Right renal pelvis (tissue), 4 donors: ENCODE results near the gene RNFT1. TPM values are rescaled to one million over a fixed set of nuclear protein-coding genes. Genes with fewer than 3 reads are reported as not detected.
A peak's percentile ranks its signal among the peaks of the same experiment; 100 is the strongest.
"Not testable (repeated sequence)": the region's sequence is repeated elsewhere in the genome, so short reads cannot be mapped to it uniquely, and the experiment has no call there.

ENCODE experiments used
- DNase-seq, 4 donors: peaks; one replicate each; pipeline ENCODE4 v3.0.0-alpha.2; 2013; ENCODE audit warnings: low read depth in 4 of 4, low spot score in 3 of 4, missing footprints in 1 of 4
- polyA plus RNA-seq, 4 donors: library from polyadenylated mRNA; unstranded; fragments of 120-200 nt; gene quantifications; one replicate each; pipeline ENCODE4 v1.2.1, GENCODE V29; 2013; ENCODE audit not compliant: insufficient read length in 4 of 4

The RNFT1 gene, protein sequence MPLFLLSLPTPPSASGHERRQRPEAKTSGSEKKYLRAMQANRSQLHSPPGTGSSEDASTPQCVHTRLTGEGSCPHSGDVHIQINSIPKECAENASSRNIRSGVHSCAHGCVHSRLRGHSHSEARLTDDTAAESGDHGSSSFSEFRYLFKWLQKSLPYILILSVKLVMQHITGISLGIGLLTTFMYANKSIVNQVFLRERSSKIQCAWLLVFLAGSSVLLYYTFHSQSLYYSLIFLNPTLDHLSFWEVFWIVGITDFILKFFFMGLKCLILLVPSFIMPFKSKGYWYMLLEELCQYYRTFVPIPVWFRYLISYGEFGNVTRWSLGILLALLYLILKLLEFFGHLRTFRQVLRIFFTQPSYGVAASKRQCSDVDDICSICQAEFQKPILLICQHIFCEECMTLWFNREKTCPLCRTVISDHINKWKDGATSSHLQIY
- 10 to 100 TPM; 23.6 to 29.4 (median 23.8) TPM for polyA plus RNA-seq

DNA sequence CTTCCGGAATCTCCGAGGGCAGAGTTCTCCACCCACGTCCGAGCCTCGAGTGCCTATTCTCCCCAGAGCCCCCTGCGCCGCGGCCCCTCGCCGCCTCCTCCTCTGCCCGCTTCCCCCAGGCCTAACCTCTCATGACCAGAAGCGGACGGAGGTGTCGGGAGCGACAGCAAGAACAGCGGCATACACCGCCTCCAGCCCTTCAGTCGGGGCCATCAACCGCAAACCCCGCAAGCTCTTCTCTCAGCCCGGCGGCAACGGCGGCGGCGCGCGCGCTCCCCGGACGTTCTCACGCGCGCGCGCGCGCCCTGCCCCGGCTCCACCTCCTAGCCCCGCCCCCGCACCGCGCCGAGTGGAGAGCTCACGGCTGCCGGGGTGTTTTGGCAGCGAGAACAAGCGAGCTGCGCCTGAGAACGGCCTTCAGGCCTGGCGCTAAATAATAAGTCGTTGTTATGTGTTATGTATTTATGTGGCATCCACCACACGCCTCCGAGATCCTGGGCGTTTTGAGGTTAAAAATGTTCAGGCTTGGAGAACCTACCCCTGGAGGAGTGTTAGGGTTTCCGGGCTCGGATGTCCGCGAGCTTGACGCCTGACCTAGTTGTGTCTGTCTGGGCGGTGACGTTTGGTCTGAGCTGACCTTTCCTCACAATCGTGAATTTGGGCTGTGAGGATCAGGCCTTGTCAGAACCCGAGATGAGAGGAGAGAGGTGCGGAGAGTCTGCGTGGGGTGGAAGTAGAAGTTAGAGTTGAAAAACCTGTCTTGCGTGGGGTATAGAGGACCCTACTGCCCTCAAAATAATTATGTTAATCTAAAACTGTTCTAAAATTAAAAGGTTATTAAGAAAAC, at the start of gene RNFT1:
Gene RNFT1, minus strand, starts transcription at position 259 of the 847 bp plus-strand sequence. Its CDS starts 77 bp downstream, at position 182.
- DNase-seq, result peak; percentile 72 to 82 (median 79)

DNA sequence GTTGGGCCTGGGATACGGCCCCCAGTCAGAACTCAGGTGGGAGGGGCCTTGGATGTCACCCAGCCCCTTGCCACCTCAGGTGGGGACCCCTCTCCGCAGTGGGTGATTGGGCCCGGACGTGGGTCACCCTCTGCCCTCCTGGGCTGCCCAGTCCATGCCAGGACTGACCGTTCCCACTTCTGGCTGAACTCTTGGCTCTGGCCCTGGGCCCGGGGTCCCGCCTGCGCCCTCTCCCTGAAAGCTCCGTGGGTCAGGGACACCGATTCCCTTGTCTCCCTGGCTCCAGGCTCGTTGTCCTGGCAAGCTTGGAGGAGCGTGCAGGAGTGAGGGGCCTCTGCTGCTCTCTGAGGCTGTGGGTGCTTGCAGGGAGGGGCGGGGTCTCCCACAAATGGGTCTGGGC, 44.8 kb upstream of the RNFT1 start:
- DNase-seq, result not testable (repeated sequence)

DNA sequence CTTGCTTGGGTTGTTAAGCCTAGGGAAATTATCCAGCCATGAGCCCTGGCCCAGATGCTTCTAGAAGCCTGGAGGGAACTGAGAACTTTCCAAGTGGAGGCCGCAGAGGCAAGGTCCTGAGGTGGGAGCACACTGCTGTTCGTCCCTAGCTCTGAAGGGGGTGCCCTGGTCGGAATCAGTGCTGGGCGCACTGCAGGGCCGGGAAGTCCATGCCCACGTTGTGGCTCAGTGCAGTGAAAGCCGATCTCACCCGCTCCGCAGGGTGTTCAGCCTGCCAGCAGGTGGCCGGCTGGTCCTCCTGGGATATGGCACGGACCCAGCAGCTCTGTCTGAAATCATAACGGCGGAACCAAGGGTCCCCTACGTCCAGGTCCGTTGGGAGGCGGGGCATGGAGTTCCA, 43.8 kb upstream of the RNFT1 start:
- not testable (repeated sequence) for DNase-seq

GRCh38 chr17:60006160-60006559, 41.6 kb upstream of the RNFT1 start:
- no peak for DNase-seq

GRCh38 chr17:60004561-60004960, 40.0 kb upstream of the RNFT1 start:
- not testable (repeated sequence) for DNase-seq

DNA sequence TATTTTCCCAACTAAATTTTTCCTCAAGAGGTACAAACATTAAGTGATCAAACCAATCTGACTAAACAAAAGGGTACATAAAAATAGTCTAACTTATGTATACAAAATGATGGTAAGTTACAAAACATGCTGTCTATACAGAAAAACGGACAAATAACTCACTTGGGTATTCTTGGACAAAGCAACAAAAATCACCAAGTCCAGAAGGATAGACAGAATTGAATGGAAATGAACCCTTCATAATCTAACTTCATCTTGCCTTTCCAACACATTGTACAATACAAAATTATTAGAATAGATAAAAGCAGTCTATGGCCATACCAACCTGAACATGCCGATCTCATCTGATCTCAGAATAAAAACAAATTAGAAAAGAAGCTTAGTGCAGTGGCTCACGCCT, 37.9 kb upstream of the RNFT1 start:
- DNase-seq, result not testable (repeated sequence)

GRCh38 chr17:59996608-59997007, 32.1 kb upstream of the RNFT1 start:
- DNase-seq, result not testable (repeated sequence)

DNA sequence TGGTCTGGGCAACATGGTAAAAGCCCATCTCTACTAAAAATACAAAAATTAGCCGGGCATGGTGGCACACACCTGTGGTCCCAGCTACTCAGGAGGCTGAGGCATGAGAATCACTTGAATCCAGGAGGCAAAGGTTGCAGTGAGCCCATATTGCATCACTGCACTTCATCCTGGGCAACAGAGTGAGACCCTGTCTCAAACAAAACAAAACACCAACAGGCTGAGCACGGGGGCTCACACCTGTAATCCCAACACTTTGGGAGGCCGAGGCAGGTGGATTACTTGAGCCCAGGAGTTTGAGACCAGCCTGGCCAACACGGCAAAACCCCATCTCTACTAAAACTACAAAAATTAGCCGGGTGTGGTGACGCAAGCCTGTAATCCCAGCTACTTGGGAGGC, 10.6 kb upstream of the RNFT1 start:
- DNase-seq, result not testable (repeated sequence)

DNA sequence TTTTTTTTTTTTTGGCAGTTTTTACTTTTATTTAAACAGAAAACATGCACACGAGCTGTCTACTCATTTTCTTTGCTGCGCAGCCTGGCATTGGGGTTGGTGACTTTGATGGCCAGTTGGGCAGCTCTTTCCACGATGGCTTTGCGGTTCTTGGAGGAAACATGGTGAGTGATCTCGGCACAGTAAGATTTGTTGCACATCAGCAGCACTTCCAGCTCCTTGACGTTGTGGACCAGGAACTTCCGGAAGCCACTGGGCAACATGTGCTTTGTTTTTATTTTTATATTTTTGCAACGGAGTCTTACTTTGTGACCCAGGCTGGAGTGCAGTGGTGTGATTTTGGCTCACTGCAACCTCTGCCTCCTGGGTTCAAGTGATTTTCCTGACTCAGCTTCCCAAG, 8.9 kb upstream of the RNFT1 start:
- not testable (repeated sequence) for DNase-seq

- DNase-seq, result no peak
Observed at GRCh38 chr17:59972778-59973177, 8.2 kb upstream of the RNFT1 start.

DNA sequence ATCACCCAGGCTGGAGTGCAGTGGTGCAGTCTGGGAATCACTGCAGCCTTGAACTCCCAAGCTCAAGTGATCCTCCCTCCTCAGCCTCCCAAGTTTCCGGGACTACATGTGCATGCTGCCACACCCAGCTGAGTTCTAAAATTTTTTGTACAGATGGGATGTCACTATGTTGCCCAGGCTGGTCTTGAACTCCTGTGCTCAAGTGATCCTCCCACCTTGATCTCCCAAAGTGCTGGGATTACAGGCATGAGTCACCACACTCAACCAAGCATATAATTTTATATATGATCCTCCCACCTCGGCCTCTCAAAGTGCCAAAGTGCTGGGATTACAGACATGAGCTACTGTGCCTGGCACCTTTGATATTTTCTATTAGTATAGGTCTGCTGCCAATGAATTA, 7.2 kb upstream of the RNFT1 start:
- not testable (repeated sequence) for DNase-seq

DNA sequence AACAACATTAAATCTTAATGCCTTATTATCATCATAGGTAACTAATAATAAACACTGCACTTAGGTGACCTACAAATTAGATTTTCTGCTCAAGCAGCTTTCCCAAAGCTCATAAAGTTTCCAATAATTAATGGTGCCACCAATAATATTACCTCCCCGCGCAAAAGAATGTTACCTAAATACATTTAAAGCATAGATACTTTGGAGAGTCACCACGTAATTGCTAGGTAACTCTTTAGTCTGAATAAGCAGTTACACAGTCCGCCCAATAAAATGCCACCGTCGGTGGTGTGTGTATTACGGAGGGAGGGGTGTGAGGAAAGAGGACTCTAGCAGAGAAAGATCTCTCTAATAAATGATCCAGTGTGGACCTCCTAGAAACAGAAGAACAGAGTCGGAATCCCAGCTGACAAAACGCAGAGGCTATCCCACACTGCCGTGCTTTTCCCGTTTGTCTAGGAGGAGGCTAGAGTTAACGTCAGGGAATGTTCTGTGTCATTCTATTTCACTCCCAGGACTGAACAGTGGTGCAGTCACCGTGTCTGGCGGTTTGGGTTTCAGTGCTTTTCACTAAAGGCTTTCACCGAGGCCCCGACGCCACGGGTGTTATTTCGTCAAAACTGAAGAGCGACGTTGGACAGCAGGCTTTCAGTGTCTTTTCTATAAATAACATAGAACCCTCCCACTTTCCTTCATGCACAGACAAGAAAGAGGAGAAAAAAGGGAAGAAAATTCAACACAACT, 630 bp downstream of the RNFT1 start:
- DNase-seq, result peak in 3 of 4 donors; percentile 36 to 43 (median 41)

DNA sequence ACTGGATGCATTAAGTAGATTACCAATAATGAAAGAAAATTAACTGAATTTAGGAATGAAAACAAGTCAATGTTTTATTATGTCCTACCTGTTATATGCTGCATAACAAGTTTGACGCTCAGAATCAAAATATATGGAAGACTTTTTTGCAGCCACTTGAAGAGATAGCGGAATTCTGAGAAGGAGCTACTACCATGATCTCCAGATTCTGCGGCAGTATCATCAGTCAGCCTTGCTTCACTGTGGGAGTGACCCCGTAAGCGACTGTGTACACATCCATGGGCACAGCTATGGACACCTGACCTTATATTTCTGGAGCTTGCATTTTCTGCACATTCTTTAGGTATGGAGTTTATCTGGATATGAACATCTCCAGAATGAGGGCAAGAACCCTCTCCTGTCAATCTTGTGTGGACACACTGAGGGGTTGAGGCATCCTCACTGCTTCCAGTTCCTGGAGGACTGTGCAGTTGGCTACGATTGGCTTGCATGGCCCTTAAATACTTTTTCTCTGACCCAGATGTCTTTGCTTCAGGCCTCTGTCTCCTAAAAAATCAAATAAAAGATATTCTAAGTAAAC, 1.7 kb downstream of the RNFT1 start:
- DNase-seq, result no peak

DNA sequence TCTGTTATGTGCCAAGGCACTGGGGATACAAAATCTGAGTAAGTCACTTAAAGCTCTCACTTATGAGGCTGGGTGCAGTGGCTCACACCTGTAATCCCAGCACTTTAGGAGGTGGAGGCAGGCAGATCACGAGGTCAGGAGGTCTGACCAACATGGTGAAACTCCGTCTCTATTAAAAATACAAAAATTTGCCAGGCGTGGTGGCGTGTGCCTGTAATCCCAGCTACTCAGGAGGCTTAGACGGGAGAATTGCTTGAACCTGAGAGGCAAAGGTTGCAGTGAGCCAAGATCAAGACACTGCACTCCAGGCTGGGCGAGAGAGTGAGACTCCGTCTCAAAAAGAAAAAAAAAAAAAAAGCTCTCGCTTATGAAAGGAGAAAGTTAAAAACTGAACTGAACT, 5.0 kb downstream of the RNFT1 start:
- not testable (repeated sequence) for DNase-seq

GRCh38 chr17:59954856-59955255, 9.7 kb downstream of the RNFT1 start:
- DNase-seq, result no peak

DNA sequence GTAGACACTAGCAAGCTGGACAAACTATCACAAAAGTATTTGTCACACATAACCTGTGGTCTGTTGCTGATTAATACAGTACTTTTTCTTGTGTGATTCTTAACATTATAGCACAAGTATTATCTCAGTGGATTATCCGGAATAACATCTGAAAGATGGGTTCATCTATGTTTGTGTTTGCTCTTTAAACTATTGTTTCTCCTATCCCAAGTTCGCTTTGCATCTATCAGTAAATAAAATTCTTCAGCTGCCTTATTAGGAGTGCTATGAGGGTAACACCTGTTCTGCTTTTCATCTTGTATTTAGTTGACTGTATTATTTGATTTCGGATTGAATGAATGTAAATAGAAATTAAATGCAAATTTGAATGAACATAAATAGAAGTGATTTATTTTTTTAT, 14.5 kb downstream of the RNFT1 start:
- no peak for DNase-seq

DNA sequence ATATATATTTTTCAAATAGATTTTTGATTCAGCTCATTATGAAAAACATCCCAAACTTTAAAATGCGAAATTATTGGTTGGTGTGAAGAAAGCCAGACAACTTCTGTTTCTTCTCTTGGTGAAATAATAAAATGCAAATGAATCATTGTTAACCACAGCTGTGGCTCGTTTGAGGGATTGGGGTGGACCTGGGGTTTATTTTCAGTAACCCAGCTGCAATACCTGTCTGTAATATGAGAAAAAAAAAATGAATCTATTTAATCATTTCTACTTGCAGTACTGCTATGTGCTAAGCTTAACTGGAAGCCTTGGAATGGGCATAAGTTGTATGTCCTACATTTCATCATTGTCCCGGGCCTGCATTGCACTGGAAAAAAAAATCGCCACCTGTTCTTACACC, 17.2 kb downstream of the RNFT1 start:
- DNase-seq, result not testable (repeated sequence)

GRCh38 chr17:59946433-59946832, 18.1 kb downstream of the RNFT1 start:
- not testable (repeated sequence) for DNase-seq

DNA sequence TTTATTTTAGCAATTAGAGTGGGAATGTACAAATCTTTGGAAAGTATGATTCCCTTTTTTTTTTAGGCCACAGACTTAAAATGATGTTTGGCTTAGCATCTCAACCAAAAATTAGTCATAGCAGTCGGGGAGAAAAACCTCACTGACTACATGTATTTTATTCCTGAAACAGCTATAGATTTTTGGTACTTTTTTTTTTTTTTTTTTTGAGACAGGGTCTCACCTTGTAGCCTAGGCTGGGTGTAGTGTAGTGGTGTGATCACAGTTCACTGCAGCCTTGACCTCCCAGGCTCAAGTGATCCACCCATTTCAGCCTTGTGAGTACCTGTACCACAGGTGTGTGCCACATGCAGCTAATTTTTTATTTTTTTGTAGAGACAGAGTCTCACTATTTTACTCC, 23.4 kb downstream of the RNFT1 start:
- no peak for DNase-seq

DNA sequence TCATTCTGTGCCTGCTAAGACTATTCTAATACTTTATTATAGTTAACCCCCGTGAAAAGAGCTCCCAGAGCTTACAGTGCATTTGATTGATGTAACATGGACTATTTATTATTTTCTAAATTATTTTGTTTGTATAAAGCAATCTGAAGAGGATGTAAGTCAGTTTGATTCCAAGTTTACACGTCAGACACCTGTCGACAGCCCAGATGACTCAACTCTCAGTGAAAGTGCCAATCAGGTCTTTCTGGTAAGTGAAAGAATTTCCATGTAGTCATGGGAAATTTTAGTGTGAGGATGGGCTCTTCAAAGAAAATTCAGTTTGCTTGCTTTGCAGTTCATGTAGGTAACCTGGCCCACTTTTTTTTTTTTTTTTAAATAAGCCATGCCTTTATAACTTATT, 23.8 kb downstream of the RNFT1 start:
- not testable (repeated sequence) for DNase-seq
